H9 (cell line): ENCODE results near the gene DTX4. TPM values are rescaled to one million over a fixed set of nuclear protein-coding genes. Genes with fewer than 3 reads are reported as not detected.

Experiments
- DNase-seq: peaks from one replicate; pipeline ENCODE4 v3.0.0-alpha.2; 2017
- H2AFZ ChIP-seq: one replicate; pipeline ENCODE4 v1.6.1; 2013; ENCODE audit warnings: mild to moderate bottlenecking, low read length, control low read depth, moderate library complexity
- H2AK5ac ChIP-seq: 2 replicates; pipeline ENCODE4 v1.6.1; 2013; ENCODE audit warnings: low read length, control low read depth, mixed read lengths; ENCODE audit not compliant: insufficient read length
- H2BK120ac ChIP-seq: one replicate; pipeline ENCODE4 v1.6.1; 2013; ENCODE audit warnings: low read depth, mild to moderate bottlenecking, low read length, control low read depth, inconsistent platforms; ENCODE audit not compliant: poor library complexity, severe bottlenecking
- H2BK12ac ChIP-seq: 2 replicates; pipeline ENCODE4 v1.6.1; 2013; ENCODE audit warnings: low read length, control low read depth, mixed read lengths, low read depth; ENCODE audit not compliant: insufficient read length
- H2BK15ac ChIP-seq: 2 replicates; pipeline ENCODE4 v1.6.1; 2013; ENCODE audit warnings: low read depth, low read length, control low read depth
- H2BK20ac ChIP-seq: one replicate; pipeline ENCODE4 v1.6.1; 2013; ENCODE audit warnings: low read depth, mild to moderate bottlenecking, low read length, control low read depth, inconsistent platforms; ENCODE audit not compliant: poor library complexity, severe bottlenecking
- H2BK5ac ChIP-seq: 2 replicates; pipeline ENCODE4 v1.6.1; 2013; ENCODE audit warnings: low read length, control low read depth, mixed read lengths; ENCODE audit not compliant: insufficient read length
- H3K14ac ChIP-seq: 2 replicates; pipeline ENCODE4 v1.6.1; 2013; ENCODE audit warnings: low read length, control low read depth; ENCODE audit not compliant: insufficient read depth
- H3K18ac ChIP-seq: 2 replicates; pipeline ENCODE4 v1.6.1; 2013; ENCODE audit warnings: low read depth, mild to moderate bottlenecking, mixed read lengths, low read length, control low read depth; ENCODE audit not compliant: insufficient read length
- H3K23ac ChIP-seq: 2 replicates; pipeline ENCODE4 v1.6.1; 2013; ENCODE audit warnings: low read length, control low read depth, mixed read lengths, low read depth; ENCODE audit not compliant: insufficient read length
- H3K23me2 ChIP-seq: 2 replicates; pipeline ENCODE4 v1.6.1; 2013; ENCODE audit warnings: low read depth, mild to moderate bottlenecking, mixed read lengths, low read length, control low read depth; ENCODE audit not compliant: insufficient read length, poor library complexity, severe bottlenecking
- H3K27ac ChIP-seq: 2 replicates; pipeline ENCODE4 v1.5.1; 2013; ENCODE audit warnings: low read length, control low read depth, mixed read lengths, low read depth; ENCODE audit not compliant: insufficient read length
- H3K27me3 ChIP-seq: 2 replicates; pipeline ENCODE4 v1.6.1; 2013; ENCODE audit warnings: low read length, control low read depth, inconsistent platforms; ENCODE audit not compliant: insufficient read depth
- H3K4ac ChIP-seq: 2 replicates; pipeline ENCODE4 v1.6.1; 2013; ENCODE audit warnings: low read depth, mild to moderate bottlenecking, control low read depth, inconsistent platforms, low read length, moderate library complexity
- H3K4me1 ChIP-seq: 2 replicates; pipeline ENCODE4 v1.6.1; 2013; ENCODE audit warnings: low read length, control low read depth, inconsistent platforms; ENCODE audit not compliant: insufficient read depth
- H3K4me2 ChIP-seq: 2 replicates; pipeline ENCODE4 v1.6.1; 2013; ENCODE audit warnings: low read length, control low read depth, mixed read lengths; ENCODE audit not compliant: insufficient read length, insufficient read depth
- H3K56ac ChIP-seq: 2 replicates; pipeline ENCODE4 v1.6.1; 2013; ENCODE audit warnings: low read depth, mild to moderate bottlenecking, mixed read lengths, low read length, control low read depth; ENCODE audit not compliant: insufficient read length
- H3K79me1 ChIP-seq: 2 replicates; pipeline ENCODE4 v1.6.1; 2013; ENCODE audit warnings: low read depth, mild to moderate bottlenecking, moderate library complexity, low read length, control low read depth, inconsistent platforms; ENCODE audit not compliant: insufficient read depth, poor library complexity, severe bottlenecking
- H3K79me2 ChIP-seq: 2 replicates; pipeline ENCODE4 v1.6.1; 2013; ENCODE audit warnings: low read length, control low read depth, inconsistent platforms; ENCODE audit not compliant: insufficient read depth
- H3K9ac ChIP-seq: 2 replicates; pipeline ENCODE4 v1.6.1; 2013; ENCODE audit warnings: low read length, control low read depth, mixed read lengths; ENCODE audit not compliant: insufficient read length; ENCODE audit errors: extremely low read depth
- H3K9me3 ChIP-seq: one replicate; pipeline ENCODE4 v1.6.1; 2013; ENCODE audit warnings: low read depth, low read length, inconsistent platforms; ENCODE audit not compliant: control insufficient read depth
- H3T11ph ChIP-seq: one replicate; pipeline ENCODE4 v1.6.1; 2013; ENCODE audit warnings: mild to moderate bottlenecking, low read length, control low read depth, inconsistent platforms
- H4K20me1 ChIP-seq: one replicate; pipeline ENCODE4 v1.6.1; 2013; ENCODE audit not compliant: control insufficient read depth, insufficient read length, insufficient read depth
- H4K5ac ChIP-seq: 2 replicates; pipeline ENCODE4 v1.6.1; 2013; ENCODE audit warnings: low read depth, mild to moderate bottlenecking, mixed read lengths, low read length, control low read depth; ENCODE audit not compliant: insufficient read length
- H4K8ac ChIP-seq: replicated peaks from 2 replicates; pipeline ENCODE4 v1.6.1; 2013; ENCODE audit warnings: low read length, control low read depth, mixed read lengths, low read depth; ENCODE audit not compliant: insufficient read length
- H4K91ac ChIP-seq: 2 replicates; pipeline ENCODE4 v1.6.1; 2013; ENCODE audit warnings: low read depth, mild to moderate bottlenecking, moderate library complexity, mixed read lengths, low read length, control low read depth; ENCODE audit not compliant: insufficient read length
- H3K27ac Mint-ChIP-seq, 3 experiments: 2 replicates in 2 of 3; 3 replicates in 1 of 3; pipeline ENCODE4 v1.8.0; 2020 to 2021; ENCODE audit warnings: mixed read lengths in 3 of 3, mild to moderate bottlenecking in 1 of 3, moderate library complexity in 1 of 3
- H3K27me3 Mint-ChIP-seq: 2 replicates; pipeline ENCODE4 v1.8.0; 2021; ENCODE audit warnings: low read depth, mild to moderate bottlenecking, moderate library complexity, mixed read lengths
- H3K36me3 Mint-ChIP-seq, 3 experiments: 2 replicates in 2 of 3; 3 replicates in 1 of 3; pipeline ENCODE4 v1.8.0; 2020 to 2021; ENCODE audit warnings: low read depth in 3 of 3, mixed read lengths in 3 of 3; ENCODE audit not compliant: insufficient read depth in 1 of 3
- H3K4me1 Mint-ChIP-seq, 2 experiments: 2 replicates each; pipeline ENCODE4 v1.8.0; 2020; ENCODE audit warnings: mixed read lengths in 2 of 2
- H3K4me3 Mint-ChIP-seq, 2 experiments: 2 replicates in 1 of 2; 3 replicates in 1 of 2; pipeline ENCODE4 v1.8.0; 2020 to 2021; ENCODE audit warnings: mild to moderate bottlenecking in 2 of 2, mixed read lengths in 2 of 2, moderate library complexity in 1 of 2
- H3K9me3 Mint-ChIP-seq, 2 experiments: 2 replicates in 1 of 2; 3 replicates in 1 of 2; pipeline ENCODE4 v1.8.0; 2020; ENCODE audit warnings: mild to moderate bottlenecking in 2 of 2, mixed read lengths in 2 of 2, moderate library complexity in 1 of 2
- CTCF ChIP-seq: fragments of 200-600 bp; sonication (generic); conservative IDR thresholded peaks from 3 replicates; pipeline ENCODE4 v1.8.0; 2021; ENCODE audit warnings: antibody characterized with exemption, mild to moderate bottlenecking
- WGBS: extraction: QIAGEN DNeasy Blood & Tissue Kit; methylation state at CpG from one replicate; pipeline ENCODE4 v1.1.7; 2013; ENCODE audit warnings: missing lambda C conversion rate, low lambda C conversion rate, mixed read lengths; ENCODE audit not compliant: insufficient read length; ENCODE audit errors: extremely low coverage; 5-methylcytosine and 5-hydroxymethylcytosine counted together
- total RNA-seq: library from RNA; stranded (reverse); gene quantifications from 2 replicates; pipeline ENCODE4 v1.2.1, GENCODE V29; 2021

The DTX4 gene
- total RNA-seq, 1 experiment from 2014 or later, result 13.0 TPM

- no CpG with 5 or more reads among the region's 5 CpGs for WGBS
- Histone ChIP-seq H3K9me3 (no peaks in the 10 kb centered on the region), H3T11ph (no peak overlapping the region), H3K4me1 (no peaks in the 10 kb centered on the region; the same call in 1 of the 2 replicates), H3K14ac (no peak overlapping the region), H2BK15ac (no peak overlapping the region), H4K91ac (no peak overlapping the region), H3K4me2 (no peak overlapping the region), H3K18ac (no peak overlapping the region), H4K8ac (no peak overlapping the region), H3K23me2 (no peaks in the 10 kb centered on the region), H3K23ac (no peak overlapping the region), H4K5ac (no peak overlapping the region), H2BK12ac (no peak overlapping the region), H3K56ac (no peak overlapping the region), H2BK20ac (no peak overlapping the region), H2AK5ac (no peak overlapping the region), H3K79me1 (peaks cover 6% of the 10 kb centered on the region), H4K20me1 (no peaks in the 10 kb centered on the region), H3K9ac (no peak overlapping the region), H3K4ac (no peak overlapping the region), H3K79me2 (no peaks in the 10 kb centered on the region), H3K27me3 (no peaks in the 10 kb centered on the region), H2BK120ac (no peak overlapping the region), H3K27ac (no peak overlapping the region), H2BK5ac (no peak overlapping the region), H2AFZ (no peak overlapping the region)
- no peak for TF ChIP-seq CTCF
- H3K27me3 Mint-ChIP-seq, result no peaks in the 10 kb centered on the region; the same call in 1 of the 2 replicates
- DNase-seq, result no peak
- no peaks in the 10 kb centered on the region for H3K9me3 Mint-ChIP-seq
- H3K4me3 Mint-ChIP-seq, result no peak overlapping the region
- H3K4me1 Mint-ChIP-seq, result peaks cover 18 to 27% of the 10 kb centered on the region in 2 experiments
- H3K27ac Mint-ChIP-seq, result peak overlapping the region in 1 of 3 experiments; percentile 79; a peak in 1 of 7 replicates
- peaks cover 2 to 31% (median 20%) of the 10 kb centered on the region in 3 experiments; a peak in 5 of 7 replicates for H3K36me3 Mint-ChIP-seq
These were observed 13.5 kb downstream of the DTX4 start for GRCh38 chr11:59185386-59185945.
